Kidney (tissue), 11 donors: ENCODE measurements around the gene PLEKHM1. TPM values are rescaled to one million over a fixed set of nuclear protein-coding genes. Genes with fewer than 3 reads are reported as not detected.
"Not testable (repeated sequence)": the region's sequence is repeated elsewhere in the genome, so short reads cannot be mapped to it uniquely, and the experiment has no call there.

Experiments used
- DNase-seq, 5 donors: peaks; one replicate each; pipeline ENCODE4 v3.0.0-alpha.2; 2013 to 2020
- FAIRE-seq: peaks from 2 replicates; lab custom pipeline; 2012; peaks lifted over from hg19 to GRCh38; lab: Jason Lieb, UNC
- H3K27ac ChIP-seq, 2 donors: one replicate each; pipeline ENCODE4 v1.7.0; 2013; ENCODE audit warnings: low read depth in 2 of 2, low read length in 2 of 2, inconsistent platforms in 1 of 2
- H3K27me3 ChIP-seq: one replicate; pipeline ENCODE4 v1.7.1; 2013; ENCODE audit warnings: low read length, inconsistent platforms; ENCODE audit not compliant: control insufficient read depth, insufficient read depth
- H3K36me3 ChIP-seq, 3 donors: one replicate each; pipeline versions ENCODE4 v1.7.0 to v1.7.1; 2013; ENCODE audit warnings: low read length in 3 of 3, control low read depth in 1 of 3, inconsistent platforms in 1 of 3; ENCODE audit not compliant: insufficient read depth in 3 of 3, control insufficient read depth in 2 of 3
- H3K4me1 ChIP-seq, 3 donors: one replicate each; pipeline versions ENCODE4 v1.7.0 to v1.7.1; 2013; ENCODE audit warnings: low read length in 3 of 3, inconsistent platforms in 1 of 3, low read depth in 1 of 3; ENCODE audit not compliant: control insufficient read depth in 2 of 3, insufficient read depth in 2 of 3
- H3K4me3 ChIP-seq, 3 donors: one replicate each; pipeline versions ENCODE4 v1.7.0 to v1.8.1; 2013; ENCODE audit warnings: low read length in 3 of 3, control low read depth in 1 of 3, inconsistent platforms in 1 of 3
- H3K9ac ChIP-seq, 3 donors: one replicate each; pipeline versions ENCODE4 v1.7.0 to v1.7.1; 2013; ENCODE audit warnings: low read length in 3 of 3, control low read depth in 1 of 3, inconsistent platforms in 1 of 3
- H3K9me3 ChIP-seq, 3 donors: one replicate each; pipeline versions ENCODE4 v1.7.0 to v1.7.1; 2013; ENCODE audit warnings: low read length in 3 of 3, control low read depth in 1 of 3, inconsistent platforms in 1 of 3; ENCODE audit not compliant: control insufficient read depth in 2 of 3, insufficient read depth in 1 of 3
- intact Hi-C: fragments of 100-400 bp; cut with DNase I; formaldehyde crosslinking; loops from one replicate; pipeline ENCODE4 v1.11.1; 2022
- polyA plus RNA-seq: library from polyadenylated mRNA; stranded (reverse); fragments of 350-450 nt; fragmentation: Illumina TruSeq; extraction: RNeasy Lipid Tissue Mini Kit (QIAGEN cat#74804); gene quantifications from one replicate; pipeline ENCODE4 v1.2.3, GENCODE V29; 2014; ENCODE audit warnings: low read depth, low replicate concordance; ENCODE audit not compliant: insufficient read depth
- total RNA-seq: library from RNA; stranded (reverse); fragmentation: NEBNext Ultra II Directional; extraction: Animal tissue kit (Norgen Biotek cat#: 25700); gene quantifications from one replicate; pipeline ENCODE4 v1.2.1, GENCODE V29; 2021
- donor health status: control.
- donor health status: control.
- donor health status: DM: yes; HTN: yes; CAD: no.
- donor health status: Normal renal cell carcinoma (clear cell type).

Gene PLEKHM1
- total and polyA plus RNA-seq, 2 donors from 2014 or later: 13.3 to 46.6 TPM

GRCh38 chr17:45449260-45449659 is 41.3 kb downstream of the PLEKHM1 start:
- H3K9me3 ChIP-seq, H3K36me3 ChIP-seq, intact Hi-C loops, H3K4me3 ChIP-seq, H3K4me1 ChIP-seq, H3K9ac ChIP-seq, DNase-seq, FAIRE-seq, H3K27me3 ChIP-seq, H3K27ac ChIP-seq: not testable (repeated sequence)

GRCh38 chr17:45448483-45448882 is 42.0 kb downstream of the PLEKHM1 start:
- intact Hi-C loops, H3K27ac ChIP-seq, H3K9ac ChIP-seq, H3K27me3 ChIP-seq, H3K36me3 ChIP-seq, DNase-seq, H3K9me3 ChIP-seq, H3K4me3 ChIP-seq, FAIRE-seq, H3K4me1 ChIP-seq: not testable (repeated sequence)

- H3K27me3 ChIP-seq, H3K4me1 ChIP-seq, H3K27ac ChIP-seq, intact Hi-C loops, H3K9ac ChIP-seq, H3K4me3 ChIP-seq, FAIRE-seq, H3K9me3 ChIP-seq, H3K36me3 ChIP-seq: not testable (repeated sequence)
- DNase-seq: peak in 1 of 5 donors; percentile 24
Measured at GRCh38 chr17:45448066-45448465, 42.5 kb downstream of the PLEKHM1 start.

GRCh38 chr17:45447650-45448049 is 42.9 kb downstream of the PLEKHM1 start:
- H3K9me3 ChIP-seq, DNase-seq, H3K27ac ChIP-seq, H3K4me1 ChIP-seq, FAIRE-seq, H3K4me3 ChIP-seq, H3K36me3 ChIP-seq, intact Hi-C loops, H3K9ac ChIP-seq, H3K27me3 ChIP-seq: not testable (repeated sequence)

- H3K36me3 ChIP-seq: not testable (repeated sequence)
- peak in 1 of 5 donors; percentile 29 for DNase-seq
Measured at GRCh38 chr17:45446872-45447625, 43.5 kb downstream of the PLEKHM1 start.

DNA sequence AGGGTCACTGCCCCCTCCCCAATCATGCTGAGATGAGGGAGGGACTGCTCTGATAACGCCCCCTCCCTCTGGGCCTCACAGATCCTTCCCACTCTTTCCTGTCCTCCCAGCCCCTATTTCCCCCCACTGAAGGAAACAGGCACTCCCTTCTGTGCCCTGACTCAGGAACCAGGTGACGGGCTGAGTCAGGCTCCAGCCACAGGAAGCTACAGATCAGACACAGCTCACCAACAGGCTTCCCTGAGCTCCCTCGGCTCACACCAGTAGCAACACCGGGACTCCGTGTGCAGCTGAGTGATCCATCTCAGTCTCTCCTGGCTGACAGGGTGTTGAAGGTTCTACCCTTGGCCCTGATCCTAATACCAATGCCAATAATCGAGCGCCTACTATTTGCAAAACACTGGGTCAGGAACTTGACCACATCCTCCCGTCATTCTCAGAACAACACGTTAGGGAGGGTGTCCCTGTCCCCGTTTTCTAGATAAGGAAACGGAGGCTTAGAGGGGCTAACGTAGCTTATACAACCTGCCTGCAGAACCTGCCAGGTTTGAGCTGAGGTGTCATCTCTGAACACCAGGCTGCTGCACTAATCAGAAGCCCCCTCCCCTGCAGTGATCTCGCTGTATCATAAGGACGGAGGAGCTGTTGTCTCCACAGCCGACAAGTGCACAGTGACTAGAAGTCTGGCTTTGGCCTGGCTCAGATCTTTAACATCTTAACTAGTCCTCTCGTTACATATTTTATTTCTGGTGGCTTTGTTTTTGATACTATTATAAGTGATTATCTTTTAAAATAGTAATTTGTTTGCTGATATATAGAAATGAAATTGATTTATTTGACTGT is 44.4 kb downstream of the PLEKHM1 start:
- H3K9me3 ChIP-seq, H3K27ac ChIP-seq, FAIRE-seq, H3K4me3 ChIP-seq, H3K27me3 ChIP-seq, H3K36me3 ChIP-seq, H3K9ac ChIP-seq, intact Hi-C loops, H3K4me1 ChIP-seq: not testable (repeated sequence)
- DNase-seq: peak in 1 of 5 donors; percentile 59

More at GRCh38 chr17:45446872-45447625, 43.5 kb downstream of the PLEKHM1 start:
- H3K4me3 ChIP-seq, H3K27me3 ChIP-seq, H3K9ac ChIP-seq, FAIRE-seq, intact Hi-C loops, H3K9me3 ChIP-seq, H3K4me1 ChIP-seq, H3K27ac ChIP-seq: not testable (repeated sequence)

- H3K4me3 ChIP-seq, H3K27me3 ChIP-seq, intact Hi-C loops, H3K36me3 ChIP-seq, FAIRE-seq, H3K9me3 ChIP-seq, H3K4me1 ChIP-seq, H3K9ac ChIP-seq, H3K27ac ChIP-seq: not testable (repeated sequence)
- peak in 1 of 5 donors; percentile 49 for DNase-seq
Measured at GRCh38 chr17:45444856-45445820, 45.4 kb downstream of the PLEKHM1 start.
